ENCODE data around the gene VGLL4. TPM values are rescaled to one million over a fixed set of nuclear protein-coding genes. Genes with fewer than 3 reads are reported as not detected.

VGLL4 gene
- 27.0 and 55.6 TPM in 2 replicates for total RNA-seq

GRCh38 chr3:11643605-11644087 lies at the start of gene VGLL4:
VGLL4 (minus strand) TSS chr3:11643915; CDS start chr3:11643518, 397 bp downstream.

Other genes with a start within 250 kb of the VGLL4 start
- 6.7 and 7.1 TPM in 2 replicates for gene TAMM41, start 203.0 kb upstream of the VGLL4 start, total RNA-seq